HG03469 (cell line): ENCODE measurements around the gene RBM17.
A peak's percentile ranks its signal among the peaks of the same experiment; 100 is the strongest.
"Not testable (repeated sequence)": the region's sequence is repeated elsewhere in the genome, so short reads cannot be mapped to it uniquely, and the experiment has no call there.

Experiments
- ATAC-seq: cut with Tn5 transposase; IDR thresholded peaks from one replicate; pipeline ENCODE4 v1.9.1; 2021; ENCODE audit warnings: mild to moderate bottlenecking, moderate library complexity, moderate number of reproducible peaks; ENCODE audit not compliant: unreplicated experiment

Gene RBM17

DNA sequence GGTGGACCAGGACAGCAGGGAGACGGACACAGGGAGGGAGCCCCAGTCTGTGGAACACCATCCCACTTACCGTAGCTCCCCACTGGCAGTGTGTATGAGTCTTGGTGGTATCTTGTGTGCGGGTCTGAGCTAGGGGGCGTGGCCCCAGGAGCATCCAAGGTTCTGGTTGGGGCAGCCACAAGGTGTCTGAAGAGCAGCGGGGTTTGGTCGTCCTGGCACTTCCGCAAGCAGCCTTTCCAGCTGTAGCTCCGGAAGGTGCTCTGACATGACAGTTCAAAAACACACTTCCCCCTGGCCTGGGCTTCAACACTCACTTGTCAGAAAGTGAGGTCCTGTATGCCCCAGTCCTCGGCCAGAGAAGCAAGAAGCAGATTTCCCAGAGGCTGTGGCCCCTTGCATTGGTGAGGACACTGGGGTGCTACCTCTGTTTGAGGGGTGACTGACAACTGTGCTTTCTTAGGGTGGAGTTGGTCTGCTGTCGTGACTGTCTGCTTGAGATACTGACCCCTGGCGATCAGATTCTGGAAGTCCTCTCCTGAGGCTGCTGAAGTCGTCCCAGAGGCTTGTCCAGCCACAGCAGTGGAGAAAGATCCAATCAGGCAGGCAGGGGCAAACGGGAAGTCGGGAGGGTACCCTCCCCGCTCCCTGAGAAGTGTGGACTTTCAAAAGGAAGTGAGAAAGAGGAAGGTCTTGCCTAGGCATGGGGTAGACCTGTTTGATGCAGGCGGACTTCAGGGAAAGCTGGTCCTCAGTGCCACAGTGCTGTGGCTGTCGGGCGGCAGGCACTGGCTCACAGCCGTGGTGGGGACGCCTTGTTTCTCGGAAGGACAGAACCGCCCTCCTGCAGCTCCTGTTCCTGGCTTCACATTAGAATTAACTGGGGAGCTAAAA is 62.5 kb downstream of the RBM17 start:
- ATAC-seq, result no peak

GRCh38 chr10:6153845-6154244 is 65.0 kb downstream of the RBM17 start:
- ATAC-seq, result no peak

- no peak for ATAC-seq
Observed at GRCh38 chr10:6154566-6154965, 65.7 kb downstream of the RBM17 start.

DNA sequence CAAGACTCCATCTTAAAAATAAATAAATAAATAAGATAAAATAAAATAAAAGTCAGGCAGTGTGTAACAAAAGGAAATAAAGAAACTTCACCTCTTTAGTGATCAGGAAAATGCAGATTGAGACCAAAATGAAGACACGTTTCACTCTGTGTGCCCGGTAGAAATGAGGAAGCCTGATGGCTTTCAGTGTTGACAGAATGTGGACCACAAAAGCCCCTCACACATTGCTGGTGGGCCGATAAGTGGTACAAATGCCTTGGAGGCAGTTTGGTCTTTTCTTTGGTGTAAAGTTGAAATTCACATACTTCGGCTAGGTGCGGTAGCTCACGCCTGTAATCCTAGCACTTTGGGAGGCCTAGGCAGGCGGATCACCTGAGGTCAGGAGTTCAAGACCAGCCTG is 69.4 kb downstream of the RBM17 start:
- no peak for ATAC-seq

- ATAC-seq, result no peak
Observed at GRCh38 chr10:6161921-6162320, 73.1 kb downstream of the RBM17 start.

GRCh38 chr10:6162589-6163356 is 73.9 kb downstream of the RBM17 start:
- ATAC-seq, result no peak

DNA sequence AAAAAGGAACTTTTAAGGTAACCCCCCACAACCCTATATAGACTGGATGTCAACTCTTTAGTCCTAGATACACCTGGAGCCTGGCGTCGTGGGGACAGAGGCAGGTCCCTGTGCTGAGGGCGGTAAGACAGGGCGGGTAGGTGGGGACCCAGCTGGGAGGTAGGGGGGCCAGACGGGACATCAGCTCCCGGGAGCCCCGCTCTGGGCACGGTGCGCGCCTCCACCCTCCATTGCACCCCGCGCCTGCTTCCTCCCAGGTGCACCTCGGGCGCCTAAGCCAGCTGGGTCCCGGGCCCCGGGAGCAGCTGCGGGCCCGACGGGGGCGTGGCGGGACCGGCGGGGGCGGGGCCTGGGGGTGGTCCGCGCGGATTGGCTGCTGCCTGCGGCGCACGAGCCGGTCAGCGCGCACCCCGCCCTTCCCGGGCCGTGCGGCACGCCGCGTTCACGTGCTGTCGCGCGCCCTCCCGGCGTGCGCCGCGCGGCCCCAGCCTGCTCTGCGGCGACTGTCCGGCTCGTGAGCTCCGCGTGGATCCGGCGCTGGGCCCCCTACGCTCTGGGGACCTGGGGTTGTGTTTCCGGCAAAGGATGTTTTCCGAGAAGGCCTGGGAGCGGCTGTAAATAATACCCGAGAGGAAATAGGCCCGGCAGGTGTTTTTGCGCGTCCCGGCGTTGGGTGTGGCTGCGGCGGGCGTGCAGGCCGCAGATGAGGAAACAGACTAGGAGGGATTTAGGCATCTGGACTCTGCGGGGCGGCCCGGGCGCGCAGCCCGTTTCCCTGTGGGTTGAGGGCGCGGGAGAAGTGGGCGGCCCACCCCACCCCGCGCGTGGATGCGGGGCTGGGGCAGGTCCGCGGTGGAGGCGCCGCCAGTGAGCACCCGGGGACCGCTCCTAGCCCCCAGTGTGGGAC is 74.8 kb downstream of the RBM17 start:
- ATAC-seq, result peak; percentile 84

DNA sequence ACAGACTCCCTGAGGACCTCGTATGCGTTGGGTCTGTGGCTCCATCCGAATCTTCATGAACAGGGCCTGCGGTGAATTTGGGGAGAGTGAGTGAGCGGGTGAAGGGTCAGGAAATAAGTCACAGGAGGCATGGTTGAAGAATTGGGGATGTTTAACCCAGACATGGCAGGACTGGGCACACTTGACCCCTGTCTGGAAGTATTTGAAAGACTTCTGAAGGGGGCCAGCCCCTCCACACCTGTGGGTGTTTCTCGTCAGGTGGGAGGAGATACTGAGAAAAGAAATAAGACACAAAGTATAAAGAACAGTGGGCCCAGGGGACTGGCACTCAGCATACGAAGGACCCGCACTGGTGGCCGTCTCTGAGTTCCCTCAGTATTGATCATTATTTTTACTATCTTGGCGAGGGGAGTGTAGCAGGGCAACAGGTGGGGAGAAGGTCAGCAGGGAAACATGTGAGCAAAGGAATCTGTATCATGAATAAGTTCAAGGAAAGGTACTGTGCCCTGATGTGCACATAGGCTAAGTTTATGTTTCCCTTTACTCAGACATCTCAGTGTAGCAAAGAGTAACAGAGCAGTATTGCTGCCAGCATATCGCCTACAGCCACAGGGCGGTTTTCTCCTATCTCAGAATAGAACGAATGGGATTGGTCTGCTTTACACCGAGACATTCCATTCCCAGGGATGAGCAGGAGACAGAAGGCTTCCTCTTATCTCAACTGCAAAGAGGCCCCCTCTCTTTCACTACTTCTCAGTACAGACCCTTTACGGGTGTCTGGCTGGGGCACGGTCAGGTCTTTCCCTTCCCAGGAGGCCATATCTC is 75.6 kb downstream of the RBM17 start:
- no peak for ATAC-seq

GRCh38 chr10:6165221-6165725 is 76.4 kb downstream of the RBM17 start:
- ATAC-seq, result no peak

- ATAC-seq, result not testable (repeated sequence)
Observed at GRCh38 chr10:6165933-6166332, 77.1 kb downstream of the RBM17 start.
